Measurements from ENCODE around the gene CEBPE.

GRCh38 chr14:23149745-23150144 lies 30.7 kb upstream of the CEBPE start:
- TF ChIP-seq POLR2A (IDR thresholded peaks at IDR 0.05) (no peak), CTCF (IDR thresholded peaks at IDR 0.05) (no peak)
